HEK293T (cell line): ENCODE measurements around the gene GALNT2.

ENCODE experiments used
- BHLHE40 ChIP-seq: fragments of 450-650 bp; IDR thresholded peaks from 2 replicates; pipeline ENCODE4 v1.6.1; 2016; ENCODE audit warnings: mild to moderate bottlenecking, moderate library complexity, borderline replicate concordance
- FOXK2 ChIP-seq: fragments of 450-650 bp; IDR thresholded peaks from 2 replicates; pipeline ENCODE4 v1.6.1; 2016; ENCODE audit warnings: mild to moderate bottlenecking
- NFRKB ChIP-seq: fragments of 450-650 bp; IDR thresholded peaks from 2 replicates; pipeline ENCODE4 v1.6.1; 2016; ENCODE audit warnings: mild to moderate bottlenecking, moderate library complexity
- PKNOX1 ChIP-seq: fragments of 450-650 bp; IDR thresholded peaks from 2 replicates; pipeline ENCODE4 v1.6.1; 2016
- SP1 ChIP-seq: fragments of 450-650 bp; IDR thresholded peaks from 2 replicates; pipeline ENCODE4 v1.6.1; 2017
- ZNF384 ChIP-seq: fragments of 450-650 bp; IDR thresholded peaks from 2 replicates; pipeline ENCODE4 v1.6.1; 2016

- TF ChIP-seq NFRKB (no peak), ZNF384 (no peak), SP1 (no peak), FOXK2 (no peak), PKNOX1 (no peak), BHLHE40 (no peak)
Measured at GRCh38 chr1:230072866-230073265, 5.8 kb downstream of the GALNT2 start.
